Naive B cell (primary cell): ENCODE data around the gene F5. TPM values are rescaled to one million over a fixed set of nuclear protein-coding genes. Genes with fewer than 3 reads are reported as not detected.
A peak's percentile ranks its signal among the peaks of the same experiment; 100 is the strongest.

Experiments
- ATAC-seq, 2 donors: fragments of 150-1000 bp; cut with Tn5 transposase; 2 replicates each; pipeline ENCODE4 v1.10.0; 2021; ENCODE audit warnings: low read depth in 2 of 2, mild to moderate bottlenecking in 2 of 2, moderate library complexity in 2 of 2
- DNase-seq: peaks from one replicate; pipeline ENCODE4 v3.0.0; 2022
- H3K27ac Mint-ChIP-seq, 6 donors: one replicate each; pipeline ENCODE4 v1.8.0; 2020 to 2022; ENCODE audit warnings: mild to moderate bottlenecking in 6 of 6, mixed read lengths in 6 of 6, moderate library complexity in 5 of 6, inconsistent platforms in 2 of 6
- H3K27me3 Mint-ChIP-seq, 3 donors: one replicate each; pipeline ENCODE4 v1.8.0; 2021 to 2022; ENCODE audit warnings: mixed read lengths in 3 of 3, mild to moderate bottlenecking in 1 of 3
- H3K36me3 Mint-ChIP-seq, 2 donors: one replicate each; pipeline ENCODE4 v1.8.0; 2020 to 2022; ENCODE audit warnings: mixed read lengths in 2 of 2, inconsistent platforms in 1 of 2, mild to moderate bottlenecking in 1 of 2
- H3K4me1 Mint-ChIP-seq, 3 donors: one replicate each; pipeline ENCODE4 v1.8.0; 2020 to 2022; ENCODE audit warnings: mixed read lengths in 3 of 3, inconsistent platforms in 1 of 3, mild to moderate bottlenecking in 1 of 3, moderate library complexity in 1 of 3
- H3K4me3 Mint-ChIP-seq, 8 donors: one replicate each; pipeline ENCODE4 v1.8.0; 2020 to 2022; ENCODE audit warnings: mild to moderate bottlenecking in 8 of 8, mixed read lengths in 8 of 8, moderate library complexity in 8 of 8, inconsistent platforms in 2 of 8
- H3K9me3 Mint-ChIP-seq, 7 donors: one replicate each; pipeline ENCODE4 v1.8.0; 2020 to 2022; ENCODE audit warnings: mixed read lengths in 7 of 7, mild to moderate bottlenecking in 5 of 7, inconsistent platforms in 2 of 7, moderate library complexity in 1 of 7
- polyA plus RNA-seq, 6 donors: library from polyadenylated mRNA; unstranded; fragments of 300-500 nt; fragmentation: Illumina TruSeq; gene quantifications; one replicate each; pipeline ENCODE4 v1.2.3, GENCODE V29; 2021; ENCODE audit warnings: low read depth in 6 of 6

Gene F5
- polyA plus RNA-seq, 6 donors from 2014 or later, result 0.06 TPM; not detected in 5

GRCh38 chr1:169472738-169473137, 113.5 kb downstream of the F5 start:
- H3K4me1 Mint-ChIP-seq, result peaks cover 0 to 4% (median 0%) of the 10 kb centered on the region in 3 donors
- no peak for DNase-seq

GRCh38 chr1:169468982-169469381, 117.3 kb downstream of the F5 start:
- H3K4me1 Mint-ChIP-seq, result no peaks in the 10 kb centered on the region
- H3K9me3 Mint-ChIP-seq, result no peaks in the 10 kb centered on the region
- no peaks in the 10 kb centered on the region for H3K36me3 Mint-ChIP-seq
- H3K27me3 Mint-ChIP-seq, result no peaks in the 10 kb centered on the region
- peak overlapping the region in 1 of 6 donors; percentile 79 for H3K27ac Mint-ChIP-seq
- DNase-seq (no peak), ATAC-seq (no peak)
- H3K4me3 Mint-ChIP-seq, result no peak overlapping the region

More at GRCh38 chr1:169472738-169473137, 113.5 kb downstream of the F5 start:
- Mint-ChIP-seq H3K4me3 (no peak overlapping the region), H3K36me3 (no peaks in the 10 kb centered on the region), H3K9me3 (no peaks in the 10 kb centered on the region), H3K27me3 (no peaks in the 10 kb centered on the region), H3K27ac (peak overlapping the region in 1 of 6 donors; percentile 14)
- no peak for ATAC-seq

GRCh38 chr1:169466259-169467230, 119.7 kb downstream of the F5 start:
- peaks cover under 1 to 2% (median under 1%) of the 10 kb centered on the region in 3 donors for H3K27me3 Mint-ChIP-seq

GRCh38 chr1:169465281-169465680, 121.0 kb downstream of the F5 start:
- no peaks in the 10 kb centered on the region for H3K9me3 Mint-ChIP-seq
- H3K4me3 Mint-ChIP-seq, result no peak overlapping the region
- no peak overlapping the region for H3K27ac Mint-ChIP-seq
- DNase-seq (no peak), ATAC-seq (no peak)
- no peaks in the 10 kb centered on the region for H3K36me3 Mint-ChIP-seq
- H3K27me3 Mint-ChIP-seq, result peaks cover 11 to 12% (median 11%) of the 10 kb centered on the region in 3 donors
- H3K4me1 Mint-ChIP-seq, result peaks cover 1 to 3% (median 3%) of the 10 kb centered on the region in 3 donors

More at GRCh38 chr1:169466259-169467230, 119.7 kb downstream of the F5 start:
- H3K9me3 Mint-ChIP-seq, result no peaks in the 10 kb centered on the region
- H3K36me3 Mint-ChIP-seq, result no peaks in the 10 kb centered on the region
- peak overlapping the region in 2 of 6 donors; percentile 40 to 57 for H3K27ac Mint-ChIP-seq
- DNase-seq (no peak), ATAC-seq (no peak)
- H3K4me3 Mint-ChIP-seq, result no peak overlapping the region
- no peaks in the 10 kb centered on the region for H3K4me1 Mint-ChIP-seq

Other genes with a start within 250 kb of the F5 start
- gene NME7, start 218.7 kb downstream of the F5 start, polyA plus RNA-seq, result 10 to 100 TPM in 4 of 6 donors, 1 to 10 TPM in 2; 2.6 to 19.2 (median 11.0) TPM
- 10 to 100 TPM; 10.3 to 12.6 (median 11.0) TPM for gene BLZF1, start 218.3 kb downstream of the F5 start, polyA plus RNA-seq
- gene CCDC181, start 159.0 kb downstream of the F5 start, polyA plus RNA-seq, result not detected
- 1 to 10 TPM in 2 of 6 donors, under 1 TPM in 4; 0.36 to 1.4 (median 0.79) TPM for gene SLC19A2, start 100.5 kb downstream of the F5 start, polyA plus RNA-seq
- gene SELP, start 43.6 kb upstream of the F5 start, polyA plus RNA-seq, result 1 to 10 TPM in 3 of 6 donors, under 1 TPM in 2, not detected in 1; 0.27 to 3.5 (median 1.6) TPM
- 1,000 to 10,000 TPM; 1,749 to 3,838 (median 2,128) TPM for gene SELL, start 125.1 kb upstream of the F5 start, polyA plus RNA-seq
- gene SELE, start 147.6 kb upstream of the F5 start, polyA plus RNA-seq, result under 1 TPM in 1 of 6 donors, not detected in 5; 0.09 TPM
- gene METTL18, start 208.4 kb upstream of the F5 start, polyA plus RNA-seq, result 10 to 100 TPM; 22.6 to 36.2 (median 29.1) TPM